Measurements from ENCODE around the gene ATG16L2. TPM values are rescaled to one million over a fixed set of nuclear protein-coding genes. Genes with fewer than 3 reads are reported as not detected.

Gene ATG16L2, protein sequence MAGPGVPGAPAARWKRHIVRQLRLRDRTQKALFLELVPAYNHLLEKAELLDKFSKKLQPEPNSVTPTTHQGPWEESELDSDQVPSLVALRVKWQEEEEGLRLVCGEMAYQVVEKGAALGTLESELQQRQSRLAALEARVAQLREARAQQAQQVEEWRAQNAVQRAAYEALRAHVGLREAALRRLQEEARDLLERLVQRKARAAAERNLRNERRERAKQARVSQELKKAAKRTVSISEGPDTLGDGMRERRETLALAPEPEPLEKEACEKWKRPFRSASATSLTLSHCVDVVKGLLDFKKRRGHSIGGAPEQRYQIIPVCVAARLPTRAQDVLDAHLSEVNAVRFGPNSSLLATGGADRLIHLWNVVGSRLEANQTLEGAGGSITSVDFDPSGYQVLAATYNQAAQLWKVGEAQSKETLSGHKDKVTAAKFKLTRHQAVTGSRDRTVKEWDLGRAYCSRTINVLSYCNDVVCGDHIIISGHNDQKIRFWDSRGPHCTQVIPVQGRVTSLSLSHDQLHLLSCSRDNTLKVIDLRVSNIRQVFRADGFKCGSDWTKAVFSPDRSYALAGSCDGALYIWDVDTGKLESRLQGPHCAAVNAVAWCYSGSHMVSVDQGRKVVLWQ
- 10.0 TPM for total RNA-seq

GRCh38 chr11:72814286-72815109 is at the start of gene ATG16L2:
TSS of gene ATG16L2 (plus strand) at chr11:72814411. CDS start at chr11:72814446, 35 bp downstream.

GRCh38 chr11:72793425-72794367 is 20.5 kb upstream of the ATG16L2 start, which contains the start of gene STARD10:
TSS of gene STARD10 (minus strand) at chr11:72794047. CDS start at chr11:72781181, 12,866 bp downstream.

Small RNA genes within 50 kb of the gene (small RNA-seq; reads per million reads assigned to genes)
- gene MIR4692 (ENCODE audit: low replicate concordance) (not detected), gene RF00019 (ENCODE audit: low replicate concordance) (not detected), gene RNU6-672P (ENCODE audit: low replicate concordance) (not detected)

Other genes starting within 250 kb of the ATG16L2 start
- 98.0 TPM for gene PDE2A, start 140.0 kb upstream of the ATG16L2 start, total RNA-seq
- gene ARAP1, start 62.0 kb upstream of the ATG16L2 start, total RNA-seq: 40.1 TPM
- gene STARD10, start 20.4 kb upstream of the ATG16L2 start, total RNA-seq: 28.2 TPM

Data from parietal lobe (tissue), 2 donors.